SK-N-MC (cell line): ENCODE data around the gene NEDD4L.

Experiments used
- DNase-seq: peaks from one replicate; pipeline ENCODE4 v3.0.0-alpha.2; 2011; ENCODE audit warnings: low read depth, low spot score
- H3K27ac ChIP-seq: fragments of 200-600 bp; sonication (generic); 2 replicates; pipeline ENCODE4 v1.5.1; 2016; ENCODE audit warnings: mixed run types
- H3K36me3 ChIP-seq: fragments of 200-600 bp; sonication (generic); 2 replicates; pipeline ENCODE4 v1.6.1; 2017; ENCODE audit warnings: antibody characterized with exemption, low read length, mixed read lengths; ENCODE audit not compliant: insufficient read depth
- H3K4me3 ChIP-seq: fragments of 200-600 bp; sonication (generic); 2 replicates; pipeline ENCODE4 v1.5.1; 2016
- H3K9ac ChIP-seq: fragments of 200-600 bp; sonication (generic); 2 replicates; pipeline ENCODE4 v1.8.0; 2017; ENCODE audit warnings: mixed run types, mixed read lengths; ENCODE audit not compliant: insufficient read length
- H3K9me3 ChIP-seq: fragments of 200-600 bp; sonication (generic); 2 replicates; pipeline ENCODE4 v1.6.1; 2017; ENCODE audit warnings: low read depth, mild to moderate bottlenecking, antibody characterized with exemption, low read length, moderate library complexity, mixed read lengths
- EZH2 ChIP-seq: fragments of 200-600 bp; sonication (generic); IDR thresholded peaks from one replicate; pipeline ENCODE4 v1.6.1; 2017; ENCODE audit warnings: antibody characterized with exemption
- FOXP2 ChIP-seq: optimal IDR thresholded peaks from 2 replicates; pipeline ENCODE3; 2011; ENCODE audit warnings: mild to moderate bottlenecking, moderate library complexity; ENCODE audit not compliant: insufficient read depth; ENCODE audit errors: extremely low read length, control extremely low read depth
- POLR2AphosphoS5 ChIP-seq: IDR thresholded peaks from 2 replicates; pipeline ENCODE4 v1.6.1; 2012; ENCODE audit warnings: mild to moderate bottlenecking, low read depth, low read length, borderline replicate concordance

Gene NEDD4L

GRCh38 chr18:58054041-58054781 lies 10.2 kb downstream of the NEDD4L start:
- no peak for DNase-seq
- Histone ChIP-seq H3K27ac (no peak overlapping the region), H3K4me3 (no peak overlapping the region), H3K36me3 (no peaks in the 10 kb centered on the region), H3K9me3 (no peaks in the 10 kb centered on the region), H3K9ac (no peak overlapping the region)
- no peak for TF ChIP-seq FOXP2
- no peak for TF ChIP-seq EZH2
- TF ChIP-seq POLR2AphosphoS5 = no peak

- H3K9me3 ChIP-seq = no peaks in the 10 kb centered on the region
- no peak for TF ChIP-seq EZH2
- TF ChIP-seq FOXP2 = no peak
- no peak for TF ChIP-seq POLR2AphosphoS5
- no peak overlapping the region for H3K27ac ChIP-seq
- H3K9ac ChIP-seq = no peak overlapping the region
- no peaks in the 10 kb centered on the region for H3K36me3 ChIP-seq
- H3K4me3 ChIP-seq = no peak overlapping the region
- DNase-seq = no peak
Measured at GRCh38 chr18:58055890-58056558, 12.0 kb downstream of the NEDD4L start.

DNA sequence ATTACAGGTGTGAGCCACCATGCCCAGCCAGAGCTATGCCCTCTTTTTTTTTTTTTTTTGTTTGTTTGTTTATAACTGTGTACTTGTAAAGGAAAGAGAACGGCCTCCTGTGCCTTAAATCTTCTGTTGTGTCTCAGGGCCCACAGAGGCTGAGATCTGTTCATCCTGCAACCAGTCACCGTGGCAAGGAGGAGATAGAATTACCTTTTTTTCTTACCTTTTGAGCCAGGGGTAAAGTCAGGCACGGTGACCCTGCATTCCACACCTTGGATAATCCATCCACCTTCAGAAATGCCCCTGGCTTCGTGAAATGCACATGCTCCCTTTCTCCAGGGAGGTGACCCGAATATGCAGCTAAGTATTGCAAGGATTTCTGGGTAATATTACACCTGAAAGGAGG lies 12.8 kb downstream of the NEDD4L start:
- H3K27ac ChIP-seq = no peak overlapping the region
- no peak for TF ChIP-seq FOXP2
- TF ChIP-seq EZH2 = no peak
- no peak for TF ChIP-seq POLR2AphosphoS5
- no peak overlapping the region for H3K4me3 ChIP-seq
- H3K9ac ChIP-seq = no peak overlapping the region
- H3K9me3 ChIP-seq = no peaks in the 10 kb centered on the region
- H3K36me3 ChIP-seq = no peaks in the 10 kb centered on the region
- DNase-seq = no peak

DNA sequence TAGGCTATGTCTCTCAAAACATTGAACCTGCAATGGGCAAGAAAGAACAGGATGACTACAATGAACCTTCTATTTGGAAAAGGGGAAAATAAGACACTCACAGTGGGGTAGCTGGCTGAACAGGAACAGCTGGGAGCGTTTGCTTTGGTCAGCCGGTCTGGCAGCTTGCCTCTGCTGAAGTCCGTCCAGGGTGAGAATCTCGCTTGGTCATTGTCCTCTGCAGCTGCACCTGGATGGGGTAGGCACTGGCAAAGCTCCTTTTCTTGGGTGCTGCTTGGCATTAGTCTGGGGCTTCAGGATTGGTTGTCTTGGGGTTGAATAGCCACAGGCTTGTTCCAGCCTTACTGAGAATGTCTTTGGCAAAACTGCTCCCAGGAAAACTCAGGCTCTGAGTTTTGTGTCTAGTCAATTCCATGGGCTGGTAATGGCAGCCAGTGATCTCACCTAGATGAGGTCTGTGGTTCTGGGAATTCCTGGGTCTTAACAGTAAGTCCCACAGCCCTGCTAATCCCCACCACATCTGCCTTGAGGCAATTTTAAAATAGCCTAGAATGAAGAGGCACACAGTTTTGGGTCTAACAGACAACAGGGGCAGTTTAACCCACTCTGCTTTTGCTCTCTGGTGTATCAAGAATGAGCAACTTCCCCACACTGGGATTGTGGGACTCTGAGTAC lies 13.4 kb downstream of the NEDD4L start:
- H3K4me3 ChIP-seq = no peak overlapping the region
- no peak overlapping the region for H3K27ac ChIP-seq
- no peak overlapping the region for H3K9ac ChIP-seq
- no peaks in the 10 kb centered on the region for H3K36me3 ChIP-seq
- TF ChIP-seq FOXP2 = no peak
- TF ChIP-seq POLR2AphosphoS5 = no peak
- TF ChIP-seq EZH2 = no peak
- DNase-seq = no peak
- H3K9me3 ChIP-seq = no peaks in the 10 kb centered on the region

- Histone ChIP-seq H3K27ac (no peak overlapping the region), H3K9me3 (no peaks in the 10 kb centered on the region), H3K4me3 (no peak overlapping the region), H3K9ac (no peak overlapping the region), H3K36me3 (no peaks in the 10 kb centered on the region)
- DNase-seq = no peak
- TF ChIP-seq POLR2AphosphoS5 (no peak), FOXP2 (no peak), EZH2 (no peak)
Measured at GRCh38 chr18:58058720-58059119, 14.7 kb downstream of the NEDD4L start.

- no peak overlapping the region for H3K27ac ChIP-seq
- H3K9me3 ChIP-seq = no peaks in the 10 kb centered on the region
- no peak for DNase-seq
- no peak overlapping the region for H3K9ac ChIP-seq
- no peaks in the 10 kb centered on the region for H3K36me3 ChIP-seq
- no peak overlapping the region for H3K4me3 ChIP-seq
- TF ChIP-seq EZH2 = no peak
- TF ChIP-seq FOXP2 = no peak
- TF ChIP-seq POLR2AphosphoS5 = no peak
Measured at GRCh38 chr18:58060254-58060653, 16.2 kb downstream of the NEDD4L start.

DNA sequence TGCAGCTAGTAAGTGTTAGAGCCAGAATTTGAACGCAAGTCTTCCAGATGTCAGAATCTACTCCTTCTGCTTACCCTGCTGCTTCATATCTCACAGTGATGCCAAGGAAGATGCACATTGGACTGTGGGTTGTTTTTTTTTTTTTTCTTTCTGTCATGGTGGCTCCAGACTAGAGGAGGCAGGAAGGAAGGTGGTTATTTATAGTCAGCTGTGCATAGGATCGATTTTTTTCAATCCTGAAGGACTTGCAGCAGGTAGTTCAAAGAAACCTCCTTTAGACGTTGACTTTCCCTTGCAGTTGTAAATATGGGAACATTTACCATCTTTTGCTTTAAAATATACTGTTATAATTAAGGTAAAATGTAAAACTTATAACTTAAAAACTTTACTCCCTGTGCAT lies 17.3 kb downstream of the NEDD4L start:
- TF ChIP-seq POLR2AphosphoS5 (no peak), FOXP2 (no peak), EZH2 (no peak)
- Histone ChIP-seq H3K9ac (no peak overlapping the region), H3K4me3 (no peak overlapping the region), H3K9me3 (no peaks in the 10 kb centered on the region), H3K36me3 (no peaks in the 10 kb centered on the region), H3K27ac (no peak overlapping the region)
- DNase-seq = no peak

DNA sequence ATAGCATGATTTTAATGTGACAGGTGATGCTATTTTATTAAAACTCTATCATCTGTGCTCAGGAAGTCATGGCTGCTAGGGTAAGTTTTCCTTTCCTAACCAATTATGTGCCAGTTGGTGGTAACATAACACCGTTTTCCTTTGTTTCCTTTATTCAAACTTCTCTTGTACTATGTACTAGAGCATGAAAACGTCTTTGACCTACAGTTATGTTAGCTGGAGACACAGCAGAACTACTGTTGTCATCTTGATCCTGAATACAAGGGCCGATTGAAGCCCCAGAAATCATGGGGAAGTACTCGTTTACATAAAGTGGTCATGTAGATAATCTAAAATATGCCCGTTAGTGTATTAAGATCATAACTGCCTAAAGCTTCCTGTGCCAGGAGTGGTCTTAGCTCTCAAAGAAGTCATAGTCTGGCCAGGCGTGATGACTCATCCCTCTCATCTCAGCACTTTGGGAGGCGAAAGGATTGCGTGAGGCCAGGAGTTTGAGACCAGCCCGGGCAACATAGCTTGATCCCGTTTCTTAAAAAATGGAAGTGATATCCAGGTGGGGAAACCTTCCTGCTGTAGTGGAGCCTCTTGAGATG lies 20.5 kb downstream of the NEDD4L start:
- Histone ChIP-seq H3K9ac (no peak overlapping the region), H3K4me3 (no peak overlapping the region), H3K27ac (no peak overlapping the region), H3K9me3 (no peaks in the 10 kb centered on the region), H3K36me3 (no peaks in the 10 kb centered on the region)
- DNase-seq = no peak
- no peak for TF ChIP-seq EZH2
- TF ChIP-seq POLR2AphosphoS5 = no peak
- no peak for TF ChIP-seq FOXP2
